Nephron (organoid): Measurements from ENCODE around the gene SPTBN4.
A peak's percentile ranks its signal among the peaks of the same experiment; 100 is the strongest.
"Not testable (repeated sequence)": the region's sequence is repeated elsewhere in the genome, so short reads cannot be mapped to it uniquely, and the experiment has no call there.

Source experiments
- H3K27ac Mint-ChIP-seq, 3 experiments: 2 replicates each; pipeline ENCODE4 v1.8.0; 2020; ENCODE audit warnings: mixed read lengths in 3 of 3, mild to moderate bottlenecking in 2 of 3, moderate library complexity in 1 of 3
- H3K27me3 Mint-ChIP-seq: 2 replicates; pipeline ENCODE4 v1.8.0; 2021; ENCODE audit warnings: low read depth, mild to moderate bottlenecking, moderate library complexity, mixed read lengths
- H3K36me3 Mint-ChIP-seq: 2 replicates; pipeline ENCODE4 v1.8.0; 2020; ENCODE audit warnings: low read depth, mixed read lengths
- H3K4me1 Mint-ChIP-seq: 2 replicates; pipeline ENCODE4 v1.8.0; 2020; ENCODE audit warnings: mixed read lengths
- H3K4me3 Mint-ChIP-seq, 3 experiments: 2 replicates each; pipeline ENCODE4 v1.8.0; 2020; ENCODE audit warnings: mild to moderate bottlenecking in 3 of 3, mixed read lengths in 3 of 3, moderate library complexity in 2 of 3
- H3K9me3 Mint-ChIP-seq: 2 replicates; pipeline ENCODE4 v1.8.0; 2020; ENCODE audit warnings: mixed read lengths
- TF ChIP-seq, protein P1 (sequence below), 3 experiments: fragments of 200-600 bp; sonication (generic); IDR thresholded peaks; one replicate each; pipeline ENCODE4 v1.5.0; 2021; ENCODE audit warnings: antibody characterized with exemption in 3 of 3; ENCODE audit not compliant: unreplicated experiment in 3 of 3

The SPTBN4 gene

GRCh38 chr19:40521276-40521675 is 54.5 kb downstream of the SPTBN4 start:
- TF ChIP-seq, protein P1, sequence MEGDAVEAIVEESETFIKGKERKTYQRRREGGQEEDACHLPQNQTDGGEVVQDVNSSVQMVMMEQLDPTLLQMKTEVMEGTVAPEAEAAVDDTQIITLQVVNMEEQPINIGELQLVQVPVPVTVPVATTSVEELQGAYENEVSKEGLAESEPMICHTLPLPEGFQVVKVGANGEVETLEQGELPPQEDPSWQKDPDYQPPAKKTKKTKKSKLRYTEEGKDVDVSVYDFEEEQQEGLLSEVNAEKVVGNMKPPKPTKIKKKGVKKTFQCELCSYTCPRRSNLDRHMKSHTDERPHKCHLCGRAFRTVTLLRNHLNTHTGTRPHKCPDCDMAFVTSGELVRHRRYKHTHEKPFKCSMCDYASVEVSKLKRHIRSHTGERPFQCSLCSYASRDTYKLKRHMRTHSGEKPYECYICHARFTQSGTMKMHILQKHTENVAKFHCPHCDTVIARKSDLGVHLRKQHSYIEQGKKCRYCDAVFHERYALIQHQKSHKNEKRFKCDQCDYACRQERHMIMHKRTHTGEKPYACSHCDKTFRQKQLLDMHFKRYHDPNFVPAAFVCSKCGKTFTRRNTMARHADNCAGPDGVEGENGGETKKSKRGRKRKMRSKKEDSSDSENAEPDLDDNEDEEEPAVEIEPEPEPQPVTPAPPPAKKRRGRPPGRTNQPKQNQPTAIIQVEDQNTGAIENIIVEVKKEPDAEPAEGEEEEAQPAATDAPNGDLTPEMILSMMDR (IDR thresholded peaks at IDR 0.05; ENCODE audit: unreplicated experiment in 3 of 3), result no peak
- no peaks in the 10 kb centered on the region for H3K36me3 Mint-ChIP-seq
- H3K9me3 Mint-ChIP-seq, result no peaks in the 10 kb centered on the region
- H3K27ac Mint-ChIP-seq, result no peak overlapping the region
- H3K27me3 Mint-ChIP-seq, result peaks cover 79% of the 10 kb centered on the region
- H3K4me1 Mint-ChIP-seq, result no peaks in the 10 kb centered on the region
- H3K4me3 Mint-ChIP-seq, result no peak overlapping the region

- H3K27me3 Mint-ChIP-seq, result peaks cover 77% of the 10 kb centered on the region
- not testable (repeated sequence) for H3K27ac Mint-ChIP-seq, H3K9me3 Mint-ChIP-seq, H3K4me1 Mint-ChIP-seq, H3K36me3 Mint-ChIP-seq, H3K4me3 Mint-ChIP-seq
These were observed 55.1 kb downstream of the SPTBN4 start for GRCh38 chr19:40521900-40522299.

DNA sequence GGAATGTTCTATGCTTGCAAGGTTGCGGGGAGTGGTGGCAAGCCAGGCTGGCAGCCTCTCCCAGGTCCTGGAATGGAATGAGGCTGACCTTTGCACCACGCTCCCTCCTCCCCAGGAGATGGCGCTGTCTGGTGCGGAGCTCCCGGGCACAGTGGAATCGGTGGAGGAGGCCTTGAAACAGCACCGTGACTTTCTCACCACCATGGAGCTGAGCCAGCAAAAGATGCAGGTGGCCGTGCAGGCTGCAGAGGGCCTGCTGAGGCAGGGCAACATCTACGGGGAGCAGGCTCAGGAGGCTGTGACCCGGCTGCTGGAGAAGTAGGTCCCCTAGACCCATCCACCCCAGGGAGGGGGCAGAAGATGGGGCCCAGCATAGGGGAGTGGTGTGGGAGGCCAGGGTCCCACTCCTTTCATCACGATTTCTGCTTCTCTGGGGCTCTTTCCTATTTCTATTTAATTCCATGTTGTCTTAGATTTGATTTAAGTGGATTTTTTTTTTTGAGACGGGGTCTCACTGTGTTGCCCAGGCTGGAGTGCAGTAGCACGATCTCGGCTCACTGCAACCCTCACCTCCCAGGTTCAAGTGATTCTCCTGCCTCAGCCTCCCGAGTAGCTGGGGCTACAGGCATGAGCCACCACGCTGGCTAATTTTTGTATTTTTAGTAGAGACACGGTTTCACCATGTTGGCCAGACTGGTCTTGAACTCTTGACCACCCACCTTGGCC is 56.7 kb downstream of the SPTBN4 start:
- no peaks in the 10 kb centered on the region for H3K9me3 Mint-ChIP-seq
- H3K4me1 Mint-ChIP-seq, result peaks cover 7% of the 10 kb centered on the region
- no peak overlapping the region for H3K27ac Mint-ChIP-seq
- H3K36me3 Mint-ChIP-seq, result no peaks in the 10 kb centered on the region
- H3K27me3 Mint-ChIP-seq, result peaks cover 65% of the 10 kb centered on the region
- TF ChIP-seq, protein P1 (IDR thresholded peaks at IDR 0.05; ENCODE audit: unreplicated experiment in 3 of 3), result peak; percentile 55 to 64 (median 55)
- no peak overlapping the region for H3K4me3 Mint-ChIP-seq

DNA sequence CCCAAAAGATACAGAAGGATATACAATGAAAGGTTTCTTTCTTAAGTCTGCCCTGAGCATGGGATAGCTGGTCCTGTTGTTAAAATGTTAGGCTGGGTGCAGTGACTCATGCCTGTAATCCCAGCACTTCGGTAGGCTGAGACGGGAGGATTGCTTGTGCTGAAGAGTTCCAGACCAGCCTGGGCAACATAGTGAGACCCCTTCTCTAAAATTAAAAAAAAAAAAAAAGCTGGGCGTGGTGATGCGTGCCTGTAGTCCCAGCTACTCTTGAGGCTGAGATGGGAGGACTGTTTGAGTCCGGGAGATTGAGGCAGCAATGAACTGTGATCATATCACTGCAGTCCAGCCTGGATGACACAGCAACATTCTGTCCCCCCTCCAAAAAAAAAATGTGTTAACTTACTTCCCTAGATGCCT is 57.3 kb downstream of the SPTBN4 start:
- H3K27me3 Mint-ChIP-seq, result peaks cover 59% of the 10 kb centered on the region
- H3K27ac Mint-ChIP-seq, result no peak overlapping the region
- TF ChIP-seq, protein P1 (IDR thresholded peaks at IDR 0.05; ENCODE audit: unreplicated experiment in 3 of 3), result no peak
- H3K9me3 Mint-ChIP-seq, result no peaks in the 10 kb centered on the region
- no peaks in the 10 kb centered on the region for H3K36me3 Mint-ChIP-seq
- H3K4me3 Mint-ChIP-seq, result no peak overlapping the region
- peaks cover 7% of the 10 kb centered on the region for H3K4me1 Mint-ChIP-seq

GRCh38 chr19:40524655-40525054 is 57.9 kb downstream of the SPTBN4 start:
- Mint-ChIP-seq H3K4me3 (no peak overlapping the region), H3K4me1 (peaks cover 10% of the 10 kb centered on the region), H3K27me3 (peaks cover 59% of the 10 kb centered on the region), H3K36me3 (no peaks in the 10 kb centered on the region), H3K27ac (no peak overlapping the region), H3K9me3 (no peaks in the 10 kb centered on the region)
- TF ChIP-seq, protein P1 (IDR thresholded peaks at IDR 0.05; ENCODE audit: unreplicated experiment in 3 of 3), result no peak

- Mint-ChIP-seq H3K36me3 (no peaks in the 10 kb centered on the region), H3K9me3 (no peaks in the 10 kb centered on the region), H3K27ac (peak overlapping the region in 1 of 3 experiments; percentile 35), H3K4me1 (peaks cover 13% of the 10 kb centered on the region), H3K27me3 (peaks cover 56% of the 10 kb centered on the region), H3K4me3 (no peak overlapping the region)
- TF ChIP-seq, protein P1 (IDR thresholded peaks at IDR 0.05; ENCODE audit: unreplicated experiment in 3 of 3), result no peak
These were observed 58.6 kb downstream of the SPTBN4 start for GRCh38 chr19:40525234-40526051.
